ENCODE results near the gene STON2.

Gene STON2

GRCh38 chr14:81400202-81400678 is at the start of gene STON2:
Gene STON2, minus strand, starts transcription at chr14:81400324. Its CDS starts 1,942 bp downstream, at chr14:81398382.
- Histone ChIP-seq H3K4me1 (ENCODE audit: control insufficient read depth, insufficient read depth, low read length) (peaks cover 8% of the 10 kb centered on the region; the same call in 1 of the 2 replicates), H3K9ac (ENCODE audit: low read depth, low read length) (no peak within 1 kb of the TSS), H3K36me3 (ENCODE audit: control insufficient read depth, insufficient read depth, low read length) (peaks cover 13% of the 10 kb centered on the region), H3K4me3 (ENCODE audit: low read depth, low read length) (no peak within 1 kb of the TSS), H3K27me3 (ENCODE audit: control insufficient read depth, insufficient read depth, low read length) (no peaks in the 10 kb centered on the region), H3K27ac (ENCODE audit: low read depth, low read length) (no peak within 1 kb of the TSS), H3K9me3 (ENCODE audit: control insufficient read depth, insufficient read depth, low read length) (no peaks in the 10 kb centered on the region)

GRCh38 chr14:81449576-81449975 is 49.5 kb upstream of the STON2 start:
- Histone ChIP-seq H3K4me1 (ENCODE audit: control insufficient read depth, insufficient read depth, low read length) (peaks cover 19% of the 10 kb centered on the region), H3K27me3 (ENCODE audit: control insufficient read depth, insufficient read depth, low read length) (no peaks in the 10 kb centered on the region), H3K36me3 (ENCODE audit: control insufficient read depth, insufficient read depth, low read length) (no peaks in the 10 kb centered on the region), H3K9ac (ENCODE audit: low read depth, low read length) (no peak overlapping the region), H3K4me3 (ENCODE audit: low read depth, low read length) (no peak overlapping the region), H3K27ac (ENCODE audit: low read depth, low read length) (no peak overlapping the region), H3K9me3 (ENCODE audit: control insufficient read depth, insufficient read depth, low read length) (no peaks in the 10 kb centered on the region)

GRCh38 chr14:81449114-81449513 is 49.0 kb upstream of the STON2 start:
- H3K27me3 ChIP-seq (ENCODE audit: control insufficient read depth, insufficient read depth, low read length) = no peaks in the 10 kb centered on the region
- H3K27ac ChIP-seq (ENCODE audit: low read depth, low read length) = no peak overlapping the region
- H3K4me3 ChIP-seq (ENCODE audit: low read depth, low read length) = no peak overlapping the region
- no peak overlapping the region for H3K9ac ChIP-seq (ENCODE audit: low read depth, low read length)
- H3K9me3 ChIP-seq (ENCODE audit: control insufficient read depth, insufficient read depth, low read length) = no peaks in the 10 kb centered on the region
- peaks cover 19% of the 10 kb centered on the region for H3K4me1 ChIP-seq (ENCODE audit: control insufficient read depth, insufficient read depth, low read length)
- no peaks in the 10 kb centered on the region for H3K36me3 ChIP-seq (ENCODE audit: control insufficient read depth, insufficient read depth, low read length)

- H3K4me1 ChIP-seq (ENCODE audit: control insufficient read depth, insufficient read depth, low read length) = peaks cover 13% of the 10 kb centered on the region
- H3K27me3 ChIP-seq (ENCODE audit: control insufficient read depth, insufficient read depth, low read length) = no peaks in the 10 kb centered on the region
- H3K4me3 ChIP-seq (ENCODE audit: low read depth, low read length) = no peak overlapping the region
These were observed 47.1 kb upstream of the STON2 start for GRCh38 chr14:81447021-81447764.

GRCh38 chr14:81446279-81447007 is 46.3 kb upstream of the STON2 start:
- Histone ChIP-seq H3K36me3 (ENCODE audit: control insufficient read depth, insufficient read depth, low read length) (no peaks in the 10 kb centered on the region), H3K9me3 (ENCODE audit: control insufficient read depth, insufficient read depth, low read length) (no peaks in the 10 kb centered on the region), H3K27me3 (ENCODE audit: control insufficient read depth, insufficient read depth, low read length) (no peaks in the 10 kb centered on the region), H3K4me3 (ENCODE audit: low read depth, low read length) (no peak overlapping the region), H3K4me1 (ENCODE audit: control insufficient read depth, insufficient read depth, low read length) (peaks cover 13% of the 10 kb centered on the region), H3K9ac (ENCODE audit: low read depth, low read length) (no peak overlapping the region), H3K27ac (ENCODE audit: low read depth, low read length) (no peak overlapping the region)

More at GRCh38 chr14:81447021-81447764, 47.1 kb upstream of the STON2 start:
- H3K9me3 ChIP-seq (ENCODE audit: control insufficient read depth, insufficient read depth, low read length) = no peaks in the 10 kb centered on the region
- H3K27ac ChIP-seq (ENCODE audit: low read depth, low read length) = no peak overlapping the region
- no peaks in the 10 kb centered on the region for H3K36me3 ChIP-seq (ENCODE audit: control insufficient read depth, insufficient read depth, low read length)
- no peak overlapping the region for H3K9ac ChIP-seq (ENCODE audit: low read depth, low read length)

- no peak overlapping the region for H3K27ac ChIP-seq (ENCODE audit: low read depth, low read length)
- H3K9me3 ChIP-seq (ENCODE audit: control insufficient read depth, insufficient read depth, low read length) = no peaks in the 10 kb centered on the region
- no peak overlapping the region for H3K4me3 ChIP-seq (ENCODE audit: low read depth, low read length)
- peaks cover 5% of the 10 kb centered on the region for H3K4me1 ChIP-seq (ENCODE audit: control insufficient read depth, insufficient read depth, low read length)
- no peak overlapping the region for H3K9ac ChIP-seq (ENCODE audit: low read depth, low read length)
- H3K36me3 ChIP-seq (ENCODE audit: control insufficient read depth, insufficient read depth, low read length) = no peaks in the 10 kb centered on the region
- H3K27me3 ChIP-seq (ENCODE audit: control insufficient read depth, insufficient read depth, low read length) = peaks cover 25% of the 10 kb centered on the region
These were observed 41.6 kb upstream of the STON2 start for GRCh38 chr14:81441626-81442134.

GRCh38 chr14:81440041-81440440 is 39.9 kb upstream of the STON2 start:
- H3K9ac ChIP-seq (ENCODE audit: low read depth, low read length) = no peak overlapping the region
- H3K36me3 ChIP-seq (ENCODE audit: control insufficient read depth, insufficient read depth, low read length) = no peaks in the 10 kb centered on the region
- no peaks in the 10 kb centered on the region for H3K9me3 ChIP-seq (ENCODE audit: control insufficient read depth, insufficient read depth, low read length)
- H3K4me1 ChIP-seq (ENCODE audit: control insufficient read depth, insufficient read depth, low read length) = peaks cover 7% of the 10 kb centered on the region
- H3K4me3 ChIP-seq (ENCODE audit: low read depth, low read length) = no peak overlapping the region
- H3K27ac ChIP-seq (ENCODE audit: low read depth, low read length) = no peak overlapping the region
- H3K27me3 ChIP-seq (ENCODE audit: control insufficient read depth, insufficient read depth, low read length) = peaks cover 32% of the 10 kb centered on the region

GRCh38 chr14:81437244-81437643 is 37.1 kb upstream of the STON2 start:
- Histone ChIP-seq H3K27ac (ENCODE audit: low read depth, low read length) (no peak overlapping the region), H3K36me3 (ENCODE audit: control insufficient read depth, insufficient read depth, low read length) (no peaks in the 10 kb centered on the region), H3K9ac (ENCODE audit: low read depth, low read length) (no peak overlapping the region), H3K4me1 (ENCODE audit: control insufficient read depth, insufficient read depth, low read length) (peaks cover 25% of the 10 kb centered on the region), H3K9me3 (ENCODE audit: control insufficient read depth, insufficient read depth, low read length) (no peaks in the 10 kb centered on the region), H3K27me3 (ENCODE audit: control insufficient read depth, insufficient read depth, low read length) (peaks cover 34% of the 10 kb centered on the region), H3K4me3 (ENCODE audit: low read depth, low read length) (peak overlapping the region; percentile 88)

GRCh38 chr14:81436296-81437138 is 36.4 kb upstream of the STON2 start:
- Histone ChIP-seq H3K4me3 (ENCODE audit: low read depth, low read length) (peak overlapping the region; percentile 88), H3K27ac (ENCODE audit: low read depth, low read length) (no peak overlapping the region), H3K4me1 (ENCODE audit: control insufficient read depth, insufficient read depth, low read length) (peaks cover 25% of the 10 kb centered on the region), H3K9me3 (ENCODE audit: control insufficient read depth, insufficient read depth, low read length) (no peaks in the 10 kb centered on the region), H3K9ac (ENCODE audit: low read depth, low read length) (peak overlapping the region; percentile 29), H3K27me3 (ENCODE audit: control insufficient read depth, insufficient read depth, low read length) (peaks cover 34% of the 10 kb centered on the region), H3K36me3 (ENCODE audit: control insufficient read depth, insufficient read depth, low read length) (no peaks in the 10 kb centered on the region)

GRCh38 chr14:81435391-81436295 is 35.5 kb upstream of the STON2 start:
- no peaks in the 10 kb centered on the region for H3K36me3 ChIP-seq (ENCODE audit: control insufficient read depth, insufficient read depth, low read length)
- peaks cover 25% of the 10 kb centered on the region for H3K4me1 ChIP-seq (ENCODE audit: control insufficient read depth, insufficient read depth, low read length)
- H3K27ac ChIP-seq (ENCODE audit: low read depth, low read length) = peak overlapping the region; percentile 83
- H3K9ac ChIP-seq (ENCODE audit: low read depth, low read length) = no peak overlapping the region; the same call in 1 of the 2 replicates
- H3K27me3 ChIP-seq (ENCODE audit: control insufficient read depth, insufficient read depth, low read length) = peaks cover 34% of the 10 kb centered on the region
- peak overlapping the region; percentile 88 for H3K4me3 ChIP-seq (ENCODE audit: low read depth, low read length)
- H3K9me3 ChIP-seq (ENCODE audit: control insufficient read depth, insufficient read depth, low read length) = no peaks in the 10 kb centered on the region
